GM12801 (cell line): ENCODE results near the gene CELA2B.

ENCODE experiments used
- TF ChIP-seq, protein P1 (sequence below): IDR thresholded peaks from one replicate; pipeline ENCODE4 v1.5.1; 2011; ENCODE audit warnings: control low read depth; ENCODE audit not compliant: insufficient read length; ENCODE audit errors: extremely low read depth

The CELA2B gene

DNA sequence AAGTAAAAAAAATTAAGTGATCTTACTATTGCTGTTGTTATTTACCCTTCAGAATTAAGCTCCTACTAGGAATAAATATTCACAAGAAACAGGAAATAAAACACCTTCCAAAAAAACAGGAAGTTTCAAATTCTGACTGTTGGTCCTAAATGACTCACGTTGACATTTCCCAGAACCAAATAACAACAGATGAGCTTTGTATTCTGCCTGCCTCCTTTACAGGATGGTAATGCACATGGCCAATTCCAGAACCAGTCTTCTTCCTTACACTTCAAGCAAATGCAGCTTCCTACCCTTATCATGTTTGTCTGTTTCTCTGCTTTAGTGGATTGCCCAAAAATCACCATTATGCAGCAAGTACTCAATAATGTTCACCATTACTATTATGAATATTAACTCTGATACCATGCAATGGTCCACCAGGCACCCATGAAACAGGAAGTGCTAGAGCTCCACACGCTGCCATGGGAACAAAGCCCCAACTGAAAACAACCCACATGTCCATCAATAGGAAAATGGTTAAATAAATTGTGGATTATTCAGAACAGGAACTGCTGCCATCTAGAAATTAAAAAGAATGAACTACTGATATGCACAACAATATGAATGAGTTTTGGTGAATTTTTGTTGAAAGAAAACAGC lies 39.2 kb downstream of the CELA2B start:
- TF ChIP-seq, protein P1, sequence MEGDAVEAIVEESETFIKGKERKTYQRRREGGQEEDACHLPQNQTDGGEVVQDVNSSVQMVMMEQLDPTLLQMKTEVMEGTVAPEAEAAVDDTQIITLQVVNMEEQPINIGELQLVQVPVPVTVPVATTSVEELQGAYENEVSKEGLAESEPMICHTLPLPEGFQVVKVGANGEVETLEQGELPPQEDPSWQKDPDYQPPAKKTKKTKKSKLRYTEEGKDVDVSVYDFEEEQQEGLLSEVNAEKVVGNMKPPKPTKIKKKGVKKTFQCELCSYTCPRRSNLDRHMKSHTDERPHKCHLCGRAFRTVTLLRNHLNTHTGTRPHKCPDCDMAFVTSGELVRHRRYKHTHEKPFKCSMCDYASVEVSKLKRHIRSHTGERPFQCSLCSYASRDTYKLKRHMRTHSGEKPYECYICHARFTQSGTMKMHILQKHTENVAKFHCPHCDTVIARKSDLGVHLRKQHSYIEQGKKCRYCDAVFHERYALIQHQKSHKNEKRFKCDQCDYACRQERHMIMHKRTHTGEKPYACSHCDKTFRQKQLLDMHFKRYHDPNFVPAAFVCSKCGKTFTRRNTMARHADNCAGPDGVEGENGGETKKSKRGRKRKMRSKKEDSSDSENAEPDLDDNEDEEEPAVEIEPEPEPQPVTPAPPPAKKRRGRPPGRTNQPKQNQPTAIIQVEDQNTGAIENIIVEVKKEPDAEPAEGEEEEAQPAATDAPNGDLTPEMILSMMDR = no peak

DNA sequence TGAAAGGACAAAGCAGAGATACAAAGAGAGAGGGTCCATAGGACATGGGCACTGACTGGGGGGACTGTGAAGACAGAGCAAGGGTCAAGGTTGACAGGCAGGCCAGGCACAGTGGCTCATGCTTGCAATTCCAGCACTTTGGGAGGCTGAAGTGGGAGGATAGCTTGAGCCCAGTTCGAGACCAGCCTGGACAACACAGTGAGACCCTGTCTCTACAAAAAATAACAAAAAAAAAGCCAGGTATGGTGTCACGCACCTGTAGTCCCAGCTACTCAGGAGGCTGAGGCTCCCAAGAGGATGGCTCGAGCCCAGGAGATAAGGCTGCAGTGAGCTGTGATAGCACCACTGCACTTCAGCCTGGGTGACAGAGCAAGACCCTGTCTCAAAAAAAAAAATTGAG lies 43.7 kb downstream of the CELA2B start:
- TF ChIP-seq, protein P1 = no peak

DNA sequence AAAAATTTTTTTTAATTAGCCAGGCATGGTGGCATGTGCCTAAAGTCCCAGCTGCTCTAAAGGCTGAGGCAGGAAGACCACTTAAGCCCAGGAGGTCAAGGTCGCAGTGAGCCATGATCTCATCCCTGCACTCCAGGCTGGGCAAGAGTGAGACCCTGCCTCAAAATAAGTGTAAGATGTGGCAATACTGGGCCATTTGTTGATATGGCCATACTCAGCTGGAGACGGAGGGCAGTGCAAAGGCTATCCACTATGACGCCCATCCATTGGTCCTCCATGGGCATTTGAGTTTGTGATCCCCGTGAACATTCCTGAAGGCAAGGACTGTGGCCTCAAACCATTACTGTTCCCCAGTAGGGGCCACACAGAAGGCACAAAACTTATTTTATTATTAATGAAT lies 46.6 kb downstream of the CELA2B start:
- TF ChIP-seq, protein P1 = no peak

DNA sequence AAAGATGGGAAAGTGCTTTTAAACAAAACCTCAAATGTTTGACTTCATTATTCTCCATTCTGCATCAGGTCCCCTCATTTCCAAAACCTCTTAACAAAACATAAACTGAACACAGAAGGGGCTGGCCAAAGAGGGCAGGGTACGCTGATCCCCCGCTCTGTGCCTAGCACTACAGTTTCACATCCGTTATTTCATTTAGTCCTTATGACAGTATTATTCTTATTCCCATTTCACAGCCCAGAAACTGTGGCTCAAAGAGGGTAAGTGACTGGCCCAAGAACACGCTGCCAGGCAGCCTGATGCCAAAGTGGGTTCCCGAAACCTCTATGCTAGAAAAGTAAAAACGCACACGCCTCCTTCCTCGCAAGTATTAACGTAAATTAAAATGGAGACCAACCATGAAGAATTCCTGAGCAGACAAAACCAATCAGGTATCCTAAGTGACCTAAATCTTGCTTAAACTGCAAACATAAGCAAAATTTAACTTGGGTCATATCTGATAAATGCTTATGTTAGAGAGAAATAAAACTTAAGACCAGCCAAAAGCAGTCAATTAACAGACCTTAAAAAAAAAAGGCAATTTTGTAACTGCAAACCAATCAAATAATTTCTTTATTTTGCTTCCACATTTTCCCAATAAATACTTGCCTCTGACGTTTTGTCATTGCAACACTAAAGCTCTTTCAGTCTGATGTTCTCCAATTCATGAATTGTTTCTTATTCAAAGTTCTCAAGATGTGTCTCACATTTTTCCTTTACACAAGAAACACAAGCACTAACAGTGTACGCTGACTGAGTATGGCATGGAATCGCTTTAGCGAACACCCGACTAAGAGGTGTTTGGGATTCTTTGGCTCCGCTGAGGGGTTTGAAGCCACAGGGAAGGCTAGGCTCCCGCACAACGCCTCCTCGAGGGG lies 47.5 kb downstream of the CELA2B start:
- TF ChIP-seq, protein P1 = no peak

DNA sequence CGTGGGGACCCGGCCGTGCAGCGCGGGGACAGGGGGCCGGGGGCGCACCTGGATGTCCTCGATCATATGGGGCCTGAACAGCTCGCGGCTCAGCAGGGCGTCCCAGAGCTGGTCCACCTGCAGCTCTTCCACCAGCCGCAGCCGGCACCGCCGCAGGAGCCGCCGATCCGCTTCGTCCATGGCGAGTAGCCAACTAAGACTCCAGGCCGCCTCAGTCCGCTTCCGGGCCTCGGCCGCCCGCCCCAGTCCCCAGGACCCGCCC lies 48.0 kb downstream of the CELA2B start, which contains the start of gene CASP9:
TSS of gene CASP9 (minus strand) at position 195 of the 262 bp plus-strand sequence. CDS start at position 180, 15 bp downstream.
- TF ChIP-seq, protein P1 = no peak

DNA sequence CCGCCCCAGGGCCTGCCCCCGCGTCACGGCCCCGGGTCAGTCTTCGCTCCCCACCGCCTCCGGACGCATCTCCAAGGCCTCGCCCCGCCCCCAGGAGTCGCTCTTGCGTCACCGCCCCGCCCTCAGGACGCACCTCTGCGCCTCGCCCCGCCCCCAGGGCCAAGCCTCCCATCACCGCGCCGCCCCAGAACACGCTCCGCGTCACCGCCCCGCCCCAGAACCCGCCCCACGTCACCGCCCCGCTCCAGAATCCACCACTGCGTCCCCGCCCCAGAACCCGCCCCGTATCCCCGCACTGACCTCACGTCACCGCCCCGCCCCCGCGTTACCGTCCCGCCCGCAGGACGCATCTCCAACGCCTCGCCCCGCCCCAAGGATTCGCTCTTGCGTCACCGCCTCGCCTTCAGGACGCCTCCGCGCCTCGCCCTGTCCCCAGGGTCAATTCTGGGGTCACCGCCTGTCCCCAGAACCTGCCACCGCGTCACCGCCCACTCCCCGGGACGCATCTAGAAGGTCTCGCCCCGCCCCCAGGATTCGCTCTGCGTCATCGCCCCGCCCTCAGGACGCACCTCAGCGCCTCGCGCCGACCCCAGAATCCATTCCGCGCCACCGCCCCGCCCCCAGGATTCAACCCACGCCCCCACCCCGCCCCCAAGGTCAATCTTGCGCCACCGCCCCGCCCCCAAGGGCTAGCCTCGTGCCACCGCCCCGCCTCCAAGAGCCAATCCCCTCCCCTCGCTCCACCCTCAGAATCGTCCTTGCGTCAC lies 48.6 kb downstream of the CELA2B start:
- TF ChIP-seq, protein P1 = no peak
